ENCODE data around the gene BBS2.

DNA sequence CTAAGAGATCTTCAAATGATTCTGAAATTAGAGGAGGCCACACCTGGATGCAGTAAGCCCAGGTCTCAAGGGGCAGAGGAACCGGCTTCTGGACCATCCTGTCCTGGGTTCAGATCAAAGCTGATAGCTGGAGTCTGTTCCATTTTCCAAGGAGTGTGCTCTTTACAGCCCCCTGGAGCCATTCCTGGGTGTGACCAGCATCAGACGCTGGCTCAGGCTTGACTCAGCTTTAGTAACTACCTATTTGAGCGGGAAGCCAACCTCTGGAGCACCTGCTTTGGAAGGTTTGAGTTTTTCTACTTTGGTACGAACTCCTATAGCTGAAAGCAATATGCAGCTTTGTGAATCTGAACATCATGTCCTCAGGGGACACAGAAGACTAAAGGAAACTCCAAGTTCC is 12.9 kb upstream of the BBS2 start:
- no peak for TF ChIP-seq POLR2A (IDR thresholded peaks at IDR 0.05)
- TF ChIP-seq, protein P1, sequence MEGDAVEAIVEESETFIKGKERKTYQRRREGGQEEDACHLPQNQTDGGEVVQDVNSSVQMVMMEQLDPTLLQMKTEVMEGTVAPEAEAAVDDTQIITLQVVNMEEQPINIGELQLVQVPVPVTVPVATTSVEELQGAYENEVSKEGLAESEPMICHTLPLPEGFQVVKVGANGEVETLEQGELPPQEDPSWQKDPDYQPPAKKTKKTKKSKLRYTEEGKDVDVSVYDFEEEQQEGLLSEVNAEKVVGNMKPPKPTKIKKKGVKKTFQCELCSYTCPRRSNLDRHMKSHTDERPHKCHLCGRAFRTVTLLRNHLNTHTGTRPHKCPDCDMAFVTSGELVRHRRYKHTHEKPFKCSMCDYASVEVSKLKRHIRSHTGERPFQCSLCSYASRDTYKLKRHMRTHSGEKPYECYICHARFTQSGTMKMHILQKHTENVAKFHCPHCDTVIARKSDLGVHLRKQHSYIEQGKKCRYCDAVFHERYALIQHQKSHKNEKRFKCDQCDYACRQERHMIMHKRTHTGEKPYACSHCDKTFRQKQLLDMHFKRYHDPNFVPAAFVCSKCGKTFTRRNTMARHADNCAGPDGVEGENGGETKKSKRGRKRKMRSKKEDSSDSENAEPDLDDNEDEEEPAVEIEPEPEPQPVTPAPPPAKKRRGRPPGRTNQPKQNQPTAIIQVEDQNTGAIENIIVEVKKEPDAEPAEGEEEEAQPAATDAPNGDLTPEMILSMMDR (IDR thresholded peaks at IDR 0.05): no peak
- no peak for TF ChIP-seq POLR2AphosphoS5 (IDR thresholded peaks at IDR 0.05)
- no peak for TF ChIP-seq EP300 (IDR thresholded peaks at IDR 0.05)
